Body of pancreas (tissue), 4 donors: ENCODE results near the gene RDH5.

ENCODE experiments used
- CTCF ChIP-seq, 7 experiments: fragments of 450-650 bp in 4 of 7; fragments of 200-600 bp in 3 of 7; sonication (generic) in 3 of 7; IDR thresholded peaks; one replicate each; pipeline ENCODE4 v1.5.1; 2016 to 2019; ENCODE audit warnings: antibody characterized with exemption in 7 of 7
- POLR2A ChIP-seq, 3 donors: fragments of 450-650 bp; IDR thresholded peaks; one replicate each; pipeline ENCODE4 v1.6.1; 2016; ENCODE audit warnings: antibody characterized with exemption in 3 of 3, mild to moderate bottlenecking in 2 of 3

GRCh38 chr12:55762646-55763045 lies 42.5 kb downstream of the RDH5 start:
- TF ChIP-seq CTCF (IDR thresholded peaks at IDR 0.05) (no peak), POLR2A (IDR thresholded peaks at IDR 0.05) (no peak)
